A673 (cell line): ENCODE results near the gene TTC33. TPM values are rescaled to one million over a fixed set of nuclear protein-coding genes. Genes with fewer than 3 reads are reported as not detected.

ENCODE experiments used
- BruUV-seq: library from RNA; stranded (reverse); fragments of 400-500 nt; replicated peaks from 2 replicates; lab custom pipeline; 2021; lab: Mats Ljungman, UMichigan
- CTCF ChIA-PET: fragments of 300-600 bp; sonication (Branson Sonifier 250); formaldehyde crosslinking; loops from one replicate; lab custom pipeline; 2022; ENCODE audit warnings: antibody characterized with exemption; lab: Charles Lee
- POLR2A ChIA-PET: fragments of 300-600 bp; sonication (Branson Sonifier 250); formaldehyde crosslinking; loops from one replicate; lab custom pipeline; 2022; ENCODE audit warnings: antibody characterized with exemption; ENCODE audit not compliant: low non-redundant PET; lab: Charles Lee
- DNase-seq: peaks from one replicate; pipeline ENCODE4 v3.0.0-alpha.2; 2015; ENCODE audit warnings: low spot score
- H3K27ac ChIP-seq: fragments of 200-600 bp; sonication (generic); 2 replicates; pipeline ENCODE4 v1.5.1; 2016; ENCODE audit warnings: mixed run types, low read depth, mild to moderate bottlenecking, mixed read lengths, antibody characterized with exemption, low read length; ENCODE audit not compliant: poor library complexity, severe bottlenecking
- H3K27me3 ChIP-seq: fragments of 200-600 bp; sonication (generic); replicated peaks from 2 replicates; pipeline ENCODE4 v1.6.1; 2017; ENCODE audit warnings: mixed run types, low read depth, mild to moderate bottlenecking, mixed read lengths, antibody characterized with exemption, low read length; ENCODE audit not compliant: insufficient read depth, poor library complexity
- H3K36me3 ChIP-seq: fragments of 200-600 bp; sonication (generic); 2 replicates; pipeline ENCODE4 v1.6.1; 2016; ENCODE audit warnings: mixed run types, mild to moderate bottlenecking, mixed read lengths, antibody characterized with exemption, low read length; ENCODE audit not compliant: insufficient read depth, poor library complexity, severe bottlenecking
- H3K4me1 ChIP-seq: fragments of 200-600 bp; sonication (generic); 2 replicates; pipeline ENCODE4 v1.6.1; 2017; ENCODE audit warnings: mixed run types, mild to moderate bottlenecking, mixed read lengths, antibody characterized with exemption, low read length; ENCODE audit not compliant: insufficient read depth, poor library complexity, severe bottlenecking
- H3K4me3 ChIP-seq: fragments of 200-600 bp; sonication (generic); 2 replicates; pipeline ENCODE4 v1.5.1; 2016; ENCODE audit warnings: low read depth, mixed run types, mild to moderate bottlenecking, mixed read lengths, low read length; ENCODE audit not compliant: poor library complexity, severe bottlenecking
- H3K9me3 ChIP-seq: fragments of 200-600 bp; sonication (generic); 2 replicates; pipeline ENCODE4 v1.6.1; 2016; ENCODE audit warnings: mixed run types, low read depth, mild to moderate bottlenecking, mixed read lengths, antibody characterized with exemption, low read length; ENCODE audit not compliant: poor library complexity, severe bottlenecking
- EZH2 ChIP-seq: fragments of 200-600 bp; sonication (generic); IDR thresholded peaks from 2 replicates; pipeline ENCODE4 v1.6.1; 2017; ENCODE audit warnings: borderline replicate concordance, low read depth, mild to moderate bottlenecking, mixed read lengths, antibody characterized with exemption, low read length; ENCODE audit not compliant: poor library complexity, severe bottlenecking
- intact Hi-C: fragments of 100-400 bp; cut with micrococcal nuclease; formaldehyde crosslinking; loops from one replicate; pipeline ENCODE4 v1.10.0; 2022; ENCODE audit not compliant: unreplicated experiment
- total RNA-seq: library from RNA; stranded (reverse); gene quantifications from 2 replicates; pipeline ENCODE4 v1.2.3, GENCODE V29; 2021
- TF ChIP-seq, protein P1 (sequence below): fragments of 300-800, 200-600 bp; sonication (generic); conservative IDR thresholded peaks from 2 replicates; pipeline ENCODE4 v1.5.1; 2017; ENCODE audit warnings: low read depth, mild to moderate bottlenecking, antibody characterized with exemption, low read length, moderate library complexity, mixed read lengths

Gene TTC33
- total RNA-seq, 1 experiment from 2014 or later, result 17.0 TPM

DNA sequence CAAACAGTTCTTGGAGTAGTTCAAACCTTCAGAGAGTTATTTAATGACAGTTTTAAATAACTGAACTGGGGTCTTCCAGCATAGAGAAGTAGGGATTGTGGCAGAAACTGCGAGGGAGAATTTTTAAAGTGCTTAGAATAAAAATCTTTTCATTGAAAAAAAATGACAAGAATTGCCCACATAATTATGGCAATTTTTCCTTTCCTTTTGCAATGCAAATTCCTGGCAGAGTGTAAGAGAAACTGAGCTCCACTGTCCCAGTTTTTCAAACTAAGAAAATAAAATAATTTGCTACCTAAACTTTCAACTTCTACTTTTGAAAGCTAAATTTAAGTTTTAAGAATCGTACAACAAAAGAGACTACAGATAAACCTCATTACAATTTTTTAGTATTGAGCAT, 78.3 kb downstream of the TTC33 start:
- no peak overlapping the region for H3K4me3 ChIP-seq
- peaks cover 26% of the 10 kb centered on the region for H3K4me1 ChIP-seq
- TF ChIP-seq, protein P1, sequence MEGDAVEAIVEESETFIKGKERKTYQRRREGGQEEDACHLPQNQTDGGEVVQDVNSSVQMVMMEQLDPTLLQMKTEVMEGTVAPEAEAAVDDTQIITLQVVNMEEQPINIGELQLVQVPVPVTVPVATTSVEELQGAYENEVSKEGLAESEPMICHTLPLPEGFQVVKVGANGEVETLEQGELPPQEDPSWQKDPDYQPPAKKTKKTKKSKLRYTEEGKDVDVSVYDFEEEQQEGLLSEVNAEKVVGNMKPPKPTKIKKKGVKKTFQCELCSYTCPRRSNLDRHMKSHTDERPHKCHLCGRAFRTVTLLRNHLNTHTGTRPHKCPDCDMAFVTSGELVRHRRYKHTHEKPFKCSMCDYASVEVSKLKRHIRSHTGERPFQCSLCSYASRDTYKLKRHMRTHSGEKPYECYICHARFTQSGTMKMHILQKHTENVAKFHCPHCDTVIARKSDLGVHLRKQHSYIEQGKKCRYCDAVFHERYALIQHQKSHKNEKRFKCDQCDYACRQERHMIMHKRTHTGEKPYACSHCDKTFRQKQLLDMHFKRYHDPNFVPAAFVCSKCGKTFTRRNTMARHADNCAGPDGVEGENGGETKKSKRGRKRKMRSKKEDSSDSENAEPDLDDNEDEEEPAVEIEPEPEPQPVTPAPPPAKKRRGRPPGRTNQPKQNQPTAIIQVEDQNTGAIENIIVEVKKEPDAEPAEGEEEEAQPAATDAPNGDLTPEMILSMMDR, result no peak
- TF ChIP-seq EZH2, result no peak
- DNase-seq, result no peak
- no TSS peak for BruUV-seq
- ChIA-PET POLR2A (no interaction called here), CTCF (no interaction called here)
- intact Hi-C loops, result no loop called here
- H3K27me3 ChIP-seq, result peaks cover 11% of the 10 kb centered on the region
- no peaks in the 10 kb centered on the region for H3K36me3 ChIP-seq
- no peak overlapping the region for H3K27ac ChIP-seq
- no peaks in the 10 kb centered on the region for H3K9me3 ChIP-seq

DNA sequence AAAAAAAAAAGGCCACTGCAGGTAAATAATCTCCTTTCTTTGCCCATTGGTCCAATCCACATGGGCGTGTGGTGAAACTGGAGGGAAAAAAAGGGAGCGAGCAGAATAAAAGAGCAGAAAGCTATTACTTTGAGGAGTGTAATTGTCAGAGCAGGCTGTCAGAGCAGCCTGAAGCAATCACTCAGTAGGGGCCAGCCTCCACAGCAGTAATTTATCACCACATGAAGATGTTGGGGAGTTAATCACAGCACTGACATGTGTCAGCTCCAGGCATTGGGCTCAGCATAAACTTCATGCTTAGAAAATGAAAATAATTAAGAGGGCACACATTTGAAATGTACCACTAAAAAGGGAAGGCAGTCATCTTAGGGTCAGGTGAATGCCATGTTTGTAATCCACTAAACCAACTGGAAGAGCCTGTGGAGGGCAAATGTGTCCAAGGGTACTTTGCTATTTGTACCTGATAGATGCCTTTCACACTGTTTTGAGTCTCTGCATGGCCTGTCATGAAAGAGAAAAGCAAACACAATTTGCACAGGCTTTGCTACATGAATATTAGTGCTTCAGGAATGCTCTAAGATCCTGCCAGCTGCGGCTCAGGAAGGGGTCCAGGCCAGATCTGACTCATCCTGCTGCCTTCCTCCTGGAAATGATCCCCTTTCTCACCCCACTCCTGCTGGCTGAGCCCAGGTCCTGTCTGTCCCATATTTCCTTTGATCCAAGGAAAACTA, 79.0 kb downstream of the TTC33 start:
- DNase-seq, result peak; percentile 48
- H3K9me3 ChIP-seq, result no peaks in the 10 kb centered on the region
- TF ChIP-seq, protein P1, result no peak
- no peak for TF ChIP-seq EZH2
- H3K36me3 ChIP-seq, result no peaks in the 10 kb centered on the region
- H3K27me3 ChIP-seq, result peaks cover 5% of the 10 kb centered on the region
- no TSS peak for BruUV-seq
- POLR2A ChIA-PET, result no interaction called here
- no peak overlapping the region for H3K4me3 ChIP-seq
- intact Hi-C loops, result no loop called here
- CTCF ChIA-PET, result no interaction called here
- H3K27ac ChIP-seq, result no peak overlapping the region
- H3K4me1 ChIP-seq, result peaks cover 26% of the 10 kb centered on the region

DNA sequence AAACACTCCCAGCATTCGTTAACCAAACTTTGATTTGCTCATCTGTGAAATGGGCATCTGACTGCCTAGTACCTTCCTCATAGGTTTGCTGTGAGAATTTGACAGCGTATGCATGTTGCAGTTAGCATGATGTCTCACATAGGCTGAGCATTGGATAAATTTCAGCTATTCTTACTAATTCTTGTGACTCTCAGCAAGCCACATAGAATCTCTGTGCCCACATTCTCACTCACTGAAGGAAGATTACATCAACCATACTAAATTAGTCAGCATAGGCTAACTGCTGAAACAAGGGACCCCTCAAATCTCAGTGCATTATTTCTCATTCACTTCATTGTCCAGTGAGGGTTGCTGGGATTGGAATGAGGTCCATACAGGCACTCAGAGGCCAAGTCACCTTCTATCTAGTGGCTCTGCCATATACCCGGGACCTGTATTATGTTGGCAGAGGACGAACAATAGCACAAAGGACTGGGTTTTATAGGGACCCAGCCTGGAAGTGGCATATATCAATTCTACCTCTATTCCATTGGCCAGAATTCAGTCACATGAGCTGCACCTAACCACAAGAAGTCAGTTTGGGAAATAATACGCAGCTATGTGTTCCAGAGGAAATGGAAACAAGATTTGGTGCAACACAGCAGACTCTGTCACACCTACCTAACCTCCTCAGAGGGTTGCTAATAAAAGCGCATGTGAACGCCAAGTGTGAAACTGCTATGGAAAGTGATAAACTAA, 80.2 kb downstream of the TTC33 start:
- CTCF ChIA-PET, result no interaction called here
- POLR2A ChIA-PET, result no interaction called here
- peaks cover 23% of the 10 kb centered on the region for H3K4me1 ChIP-seq
- H3K4me3 ChIP-seq, result no peak overlapping the region
- no peak for TF ChIP-seq EZH2
- TF ChIP-seq, protein P1, result no peak
- intact Hi-C loops, result no loop called here
- H3K9me3 ChIP-seq, result no peaks in the 10 kb centered on the region
- no peak for DNase-seq
- no peaks in the 10 kb centered on the region for H3K27me3 ChIP-seq
- no peak overlapping the region for H3K27ac ChIP-seq
- BruUV-seq, result no TSS peak
- H3K36me3 ChIP-seq, result no peaks in the 10 kb centered on the region
